Activated T-cell treated with anti-CD3 and anti-CD28 coated beads for 48 hours (primary cell): ENCODE data around the gene PARVB.
"Not testable (repeated sequence)": the region's sequence is repeated elsewhere in the genome, so short reads cannot be mapped to it uniquely, and the experiment has no call there.

Experiments used
- DNase-seq: peaks from one replicate; pipeline ENCODE4 v3.0.0-alpha.2; 2020; ENCODE audit warnings: low read depth

The PARVB gene

GRCh38 chr22:43998679-43999264 lies 25.3 kb upstream of the PARVB start:
- no peak for DNase-seq

DNA sequence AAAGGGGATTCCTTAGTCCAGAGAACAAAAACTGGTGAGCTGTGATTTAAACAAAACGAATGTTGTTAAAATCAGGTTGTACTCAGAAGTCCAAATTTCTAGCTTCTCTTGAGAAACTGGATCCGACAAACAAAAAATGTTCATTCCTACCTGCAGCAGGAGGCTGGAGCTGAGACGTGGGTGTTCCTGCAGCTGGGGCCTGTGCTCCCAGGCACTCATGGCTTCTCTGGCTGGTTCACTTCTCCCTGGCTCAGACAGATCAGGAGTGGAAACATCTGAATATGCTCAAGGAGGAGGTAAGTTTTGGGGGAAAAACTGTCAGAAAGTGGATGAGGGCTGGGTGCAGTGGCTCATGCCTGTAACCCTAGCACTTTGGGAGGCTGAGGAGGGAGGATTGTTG lies 24.7 kb upstream of the PARVB start:
- no peak for DNase-seq

GRCh38 chr22:44000123-44000522 lies 24.0 kb upstream of the PARVB start:
- no peak for DNase-seq

DNA sequence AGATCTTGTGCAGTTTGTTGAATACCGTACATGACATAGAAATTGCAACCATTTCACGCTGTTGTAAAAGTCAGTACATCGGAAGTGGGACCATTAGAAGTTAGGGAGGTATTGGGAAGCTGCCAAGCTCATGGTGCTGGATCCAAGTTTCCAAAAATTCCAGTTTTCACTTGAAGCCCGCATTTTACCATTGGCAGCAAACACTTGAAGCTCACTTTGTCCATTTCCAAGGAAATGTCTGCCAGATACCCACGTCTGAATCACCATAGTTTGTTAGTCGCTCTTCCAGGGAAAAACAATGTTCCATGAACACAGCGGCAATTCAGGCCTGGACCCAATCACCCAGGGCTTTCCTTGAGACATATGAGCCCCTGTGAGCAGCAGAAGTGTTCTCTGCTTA lies 22.6 kb upstream of the PARVB start:
- DNase-seq, result no peak

DNA sequence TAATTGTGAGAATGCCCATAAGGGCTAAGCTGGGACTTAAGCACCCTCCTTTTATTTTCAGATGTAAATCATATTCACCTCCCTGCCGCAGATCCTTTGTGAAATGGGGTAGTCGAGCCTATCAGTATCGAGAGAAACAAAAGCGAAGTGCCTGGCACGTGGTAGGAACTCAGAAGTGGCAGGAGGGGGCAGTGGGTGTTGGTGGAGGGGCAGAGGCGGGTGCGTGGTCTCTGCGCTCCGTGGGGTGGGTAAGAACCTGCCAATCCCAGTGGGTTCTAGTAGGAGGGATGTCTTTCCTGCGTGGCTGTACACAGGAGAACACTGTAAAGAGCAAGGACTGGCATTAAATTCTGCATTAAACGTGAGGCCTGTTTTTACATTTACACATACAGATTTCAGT lies 21.8 kb upstream of the PARVB start:
- DNase-seq, result no peak

DNA sequence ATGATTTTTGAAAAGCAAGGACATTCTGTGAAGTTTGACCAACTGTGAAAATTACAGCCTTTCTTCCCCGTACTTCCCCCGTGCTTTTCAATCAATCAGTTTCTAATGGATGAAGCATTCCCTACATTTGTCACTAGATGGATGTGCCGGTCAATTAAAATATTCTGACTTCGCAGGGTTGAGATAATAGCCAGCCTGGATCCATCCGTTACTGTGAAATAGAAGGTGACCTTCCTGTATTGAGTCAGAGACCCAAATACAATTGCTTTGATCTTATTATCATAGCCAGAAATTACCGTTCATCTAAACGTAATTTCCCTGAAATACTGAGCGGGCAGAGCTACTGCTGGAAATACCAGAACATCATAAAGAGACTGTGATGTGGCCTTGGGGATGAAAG lies 21.1 kb upstream of the PARVB start:
- DNase-seq, result no peak

GRCh38 chr22:44003405-44004103 lies 20.5 kb upstream of the PARVB start:
- DNase-seq, result no peak

- DNase-seq, result no peak
Measured at GRCh38 chr22:44004104-44004460, 20.0 kb upstream of the PARVB start.

GRCh38 chr22:44005524-44005923 lies 18.6 kb upstream of the PARVB start:
- no peak for DNase-seq

DNA sequence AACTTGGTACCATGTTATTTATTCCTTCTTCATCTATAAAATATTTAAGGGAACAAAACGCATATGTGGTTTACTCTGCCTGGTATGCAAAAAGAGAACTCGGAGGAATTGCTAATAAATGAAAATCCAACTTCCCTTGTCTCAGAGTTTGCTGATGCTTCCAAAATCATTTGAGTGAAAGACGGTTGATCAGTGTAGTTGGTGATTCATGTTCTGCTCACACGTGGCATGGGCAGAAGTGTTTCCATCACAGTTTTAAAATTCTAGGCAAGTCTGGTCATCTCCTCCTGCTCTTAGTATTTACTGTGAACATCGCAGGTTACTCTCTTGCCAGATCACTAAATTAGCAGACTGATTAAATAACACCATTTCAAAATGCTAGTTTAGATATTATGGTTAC lies 11.9 kb upstream of the PARVB start:
- no peak for DNase-seq

- no peak for DNase-seq
Measured at GRCh38 chr22:44012591-44012990, 11.5 kb upstream of the PARVB start.

DNA sequence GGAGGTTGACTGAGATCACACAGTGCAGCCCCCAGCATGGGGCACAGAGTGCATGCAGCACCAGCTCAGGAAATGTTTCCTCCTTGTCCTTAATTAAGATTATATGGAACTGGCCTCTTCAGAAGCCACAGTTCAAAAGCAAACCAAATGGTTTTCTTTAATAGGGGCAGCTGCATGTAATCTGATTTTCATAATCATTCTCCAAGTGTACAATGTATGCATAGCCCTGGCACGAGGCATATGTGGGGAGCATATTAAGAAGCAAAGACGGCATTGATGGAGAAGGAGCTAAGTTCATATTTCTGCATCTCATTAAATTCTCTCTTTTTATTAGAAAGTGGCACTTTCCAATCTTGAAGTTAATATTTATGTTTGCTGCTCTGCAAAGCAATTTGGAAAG lies 9.9 kb upstream of the PARVB start:
- no peak for DNase-seq

DNA sequence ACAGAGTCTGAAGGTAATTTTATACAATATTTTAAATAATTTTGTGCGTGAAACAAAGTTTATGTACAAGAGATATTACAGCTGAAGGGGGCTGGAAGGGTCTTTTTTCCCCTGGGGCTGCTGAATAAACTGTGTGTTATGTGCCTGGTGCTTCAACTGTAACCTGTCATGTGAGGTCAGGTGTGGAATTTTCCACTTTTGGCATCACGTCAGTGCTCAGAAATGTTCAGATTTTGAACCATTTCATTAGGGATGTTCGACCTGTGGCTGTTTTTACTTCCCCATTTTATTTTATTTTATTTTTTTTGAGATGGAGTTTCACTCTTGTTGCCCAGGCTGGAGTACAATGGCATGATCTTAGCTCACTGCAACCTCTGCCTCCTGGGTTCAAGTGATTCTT lies 7.5 kb upstream of the PARVB start:
- DNase-seq, result not testable (repeated sequence)

DNA sequence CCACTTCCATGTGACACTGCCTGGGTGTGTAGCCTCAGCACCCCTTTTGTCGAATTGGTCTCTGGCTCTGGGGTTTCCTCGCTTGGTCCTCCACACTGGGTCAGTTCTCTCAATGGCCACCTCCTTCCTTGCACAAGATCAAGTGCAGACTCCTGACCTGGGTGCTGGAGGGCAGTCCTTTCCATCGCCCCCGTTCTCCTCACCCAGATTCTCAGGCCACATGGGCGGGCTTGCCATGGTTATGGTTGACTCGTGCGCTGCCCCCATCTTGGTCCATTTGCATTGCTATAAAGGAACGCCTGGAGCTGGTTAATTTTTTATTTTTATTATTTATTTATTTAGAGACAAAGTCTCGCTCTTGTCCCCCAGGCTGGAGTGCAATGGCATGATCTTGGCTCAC lies 5.5 kb upstream of the PARVB start:
- no peak for DNase-seq

- no peak for DNase-seq
Measured at GRCh38 chr22:44019416-44019815, 4.7 kb upstream of the PARVB start.

DNA sequence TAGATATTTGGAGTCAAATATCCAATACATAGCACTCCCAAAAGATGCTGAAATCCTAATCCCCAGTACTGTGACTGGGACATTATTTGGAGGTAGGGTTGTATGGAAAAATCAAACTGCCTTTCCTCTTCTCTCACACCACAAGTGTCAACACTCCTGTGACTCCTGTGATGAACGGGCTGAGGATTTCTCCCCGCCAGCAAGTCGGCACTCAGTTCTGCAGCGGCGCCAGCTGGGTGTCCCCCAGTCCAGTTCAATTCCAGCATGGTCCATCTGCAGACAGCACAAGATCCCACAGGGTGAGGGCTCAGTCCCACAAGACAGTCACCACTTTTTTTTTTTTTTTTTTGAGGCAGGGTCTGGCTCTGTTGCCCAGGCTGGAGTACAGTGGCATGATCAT lies 4.3 kb upstream of the PARVB start:
- DNase-seq, result no peak

DNA sequence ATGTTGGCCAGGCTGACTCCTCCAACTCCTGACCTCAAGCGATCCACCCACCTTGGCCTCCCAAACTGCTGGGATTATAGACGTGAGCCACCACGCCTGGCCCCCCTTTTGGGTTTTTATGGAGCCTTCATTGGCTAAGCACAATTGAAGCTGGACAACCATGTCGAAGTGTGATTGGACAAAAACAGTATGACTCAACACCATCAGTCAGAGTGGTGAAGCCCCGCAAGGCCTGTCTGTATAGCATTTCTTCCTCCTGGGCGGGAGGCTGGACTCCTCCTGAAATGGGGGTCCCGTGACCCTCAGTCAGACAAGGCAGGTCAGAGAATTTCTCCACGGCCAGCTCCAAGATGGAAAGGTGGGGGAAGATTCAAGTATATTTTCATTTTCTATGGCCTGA lies 3.1 kb upstream of the PARVB start:
- DNase-seq, result no peak

DNA sequence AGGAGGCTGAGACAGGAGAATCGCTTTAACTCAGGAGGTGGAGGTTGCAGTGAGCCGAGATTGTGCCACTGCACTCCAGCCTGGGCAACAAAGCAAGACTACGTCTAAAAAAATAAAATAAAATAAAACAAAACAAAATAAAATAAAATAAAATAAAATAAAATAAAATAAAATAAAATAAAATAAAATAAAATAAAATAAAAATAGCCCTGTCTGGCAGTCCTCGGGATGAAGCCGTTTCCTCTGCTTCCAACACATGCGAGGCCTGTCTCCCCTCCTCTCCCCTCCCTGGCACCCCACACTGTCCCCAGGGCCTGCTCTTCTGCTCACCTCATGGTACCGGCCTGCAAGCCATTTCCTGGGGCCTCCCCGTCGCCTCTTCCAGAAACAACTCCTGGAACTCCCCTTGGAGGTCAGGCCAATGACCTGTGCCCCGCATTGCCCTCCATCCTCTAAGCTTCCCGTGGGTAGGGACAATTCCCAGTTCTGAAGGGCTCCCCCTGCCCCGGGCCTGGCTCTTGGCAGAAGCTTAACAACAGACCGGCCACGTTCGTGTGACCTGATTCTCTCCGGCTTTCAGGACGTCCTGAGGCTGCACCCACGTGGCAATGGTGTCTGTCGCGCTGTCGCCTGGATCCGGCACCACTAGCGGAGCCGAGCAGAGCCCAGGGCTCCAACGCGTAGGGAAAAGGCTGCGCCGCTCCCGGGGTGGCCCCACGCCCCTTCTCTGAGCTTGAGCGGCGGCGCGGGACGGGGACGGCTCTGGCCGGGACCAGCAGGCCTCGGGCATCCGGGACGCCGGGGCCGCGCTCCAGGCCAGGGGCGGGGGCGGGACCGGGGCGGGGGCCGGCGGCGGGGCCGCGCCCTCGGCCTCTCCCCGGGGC lies 456 bp upstream of the PARVB start:
- DNase-seq, result peak; percentile 35

- no peak for DNase-seq
Measured at GRCh38 chr22:44025171-44026065, 1.3 kb downstream of the PARVB start.

DNA sequence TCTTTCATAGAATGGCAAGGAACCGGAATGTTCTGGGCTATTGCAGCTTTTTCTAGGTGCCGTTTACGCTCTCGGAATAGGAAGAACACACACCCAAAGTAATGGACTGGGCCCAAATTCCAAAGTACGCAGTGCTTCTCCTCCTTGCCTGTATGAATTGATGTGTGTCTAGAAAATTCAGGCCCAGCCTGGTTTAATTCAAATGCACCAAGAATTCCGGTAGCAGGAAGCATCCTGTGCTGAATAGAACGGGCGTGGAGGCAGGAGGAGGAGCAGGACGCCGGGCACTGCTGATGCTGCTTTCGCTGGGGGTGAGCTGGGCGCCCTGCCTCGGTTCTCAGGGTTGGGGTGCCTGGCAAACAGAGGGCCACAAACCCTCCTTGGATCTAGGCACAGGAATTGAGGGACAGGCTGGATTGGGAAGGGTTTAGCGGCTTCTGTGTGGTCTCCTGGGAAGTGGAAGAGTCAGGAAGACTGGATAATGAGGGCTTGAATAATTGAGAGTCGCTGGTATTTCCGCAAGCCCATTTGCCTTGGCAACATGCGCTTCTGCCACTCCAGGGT lies 2.0 kb downstream of the PARVB start:
- DNase-seq, result no peak

DNA sequence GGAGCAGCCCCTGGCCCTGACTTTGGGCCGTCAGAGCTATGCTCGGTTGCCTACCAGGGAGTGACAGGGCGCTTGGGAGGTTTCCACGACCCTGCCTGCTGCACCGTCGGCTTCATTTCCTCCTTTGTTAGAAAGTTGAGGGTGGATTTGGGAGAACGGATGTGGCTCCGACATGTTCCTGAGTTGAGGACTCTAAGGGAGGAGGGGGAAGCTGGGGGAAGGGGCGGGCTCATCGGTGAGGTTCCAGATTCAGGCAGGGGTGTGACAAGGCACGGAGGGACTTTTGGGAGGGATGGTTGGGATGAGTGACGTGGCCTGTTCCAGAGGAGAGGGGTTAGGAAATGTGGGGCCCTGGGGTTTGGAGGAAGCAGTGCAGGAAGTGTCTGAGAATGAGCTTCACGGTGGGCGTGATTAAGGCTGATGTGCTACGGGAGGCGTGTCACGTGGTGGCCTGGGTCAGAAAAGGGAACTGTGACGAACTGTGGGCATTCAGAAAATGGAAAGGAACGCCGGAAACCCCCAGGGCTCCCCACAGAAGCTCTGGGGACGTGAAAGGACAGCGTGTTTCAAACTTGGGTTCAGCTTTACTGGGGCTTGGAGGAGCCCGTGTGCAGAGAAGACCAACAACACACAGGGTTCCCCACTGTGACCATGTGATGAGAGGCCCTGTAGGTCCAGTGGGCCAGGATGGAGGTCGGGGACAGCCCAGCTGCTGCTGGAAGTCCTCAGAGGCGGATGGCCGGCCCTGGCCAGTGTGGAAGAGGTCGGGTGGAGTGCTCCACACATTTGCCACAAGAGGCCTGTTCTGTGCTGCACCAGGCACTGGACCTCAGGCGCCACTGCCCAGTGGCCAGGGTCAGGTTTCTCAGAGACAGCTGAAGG lies 2.8 kb downstream of the PARVB start:
- peak; percentile 60 for DNase-seq
